IMR-90 (cell line): ENCODE results near the gene PTPN7. TPM values are rescaled to one million over a fixed set of nuclear protein-coding genes. Genes with fewer than 3 reads are reported as not detected.

Experiments
- ATAC-seq: fragments of 200-7000 bp; cut with Tn5 transposase; 2 replicates; pipeline ENCODE4 v1.9.1; 2020; ENCODE audit warnings: low read depth, mild to moderate bottlenecking, moderate library complexity
- BruUV-seq: library from RNA; stranded (reverse); fragments of 400-500 nt; replicated peaks from 2 replicates; lab custom pipeline; 2021; lab: Mats Ljungman, UMichigan
- CTCF ChIA-PET: fragments of 300-600 bp; formaldehyde crosslinking; extraction: SDS; loops from one replicate; lab custom pipeline; 2021; ENCODE audit warnings: antibody characterized with exemption; lab: Yijun Ruan, JAX
- POLR2A ChIA-PET: fragments of 300-600 bp; sonication (Branson Sonifier 250); formaldehyde crosslinking; loops from one replicate; lab custom pipeline; 2022; ENCODE audit warnings: antibody characterized with exemption; ENCODE audit not compliant: unreplicated experiment; lab: Charles Lee
- DNase-seq: peaks from one replicate; pipeline ENCODE4 v3.0.0; 2013
- H2AFZ ChIP-seq: replicated peaks from 2 replicates; pipeline ENCODE3; 2013; ENCODE audit warnings: low read length, mild to moderate bottlenecking; ENCODE audit not compliant: poor library complexity
- H2AK5ac ChIP-seq: 2 replicates; pipeline ENCODE4 v1.6.1; 2013; ENCODE audit warnings: low read depth, low read length, inconsistent platforms
- H2AK9ac ChIP-seq: replicated peaks from 2 replicates; pipeline ENCODE3; 2013; ENCODE audit warnings: mild to moderate bottlenecking, low read depth, low read length, moderate library complexity; ENCODE audit not compliant: poor library complexity
- H2BK120ac ChIP-seq: 2 replicates; pipeline ENCODE4 v1.6.1; 2013; ENCODE audit warnings: low read depth, low read length, inconsistent platforms
- H2BK15ac ChIP-seq: 3 replicates; pipeline ENCODE4 v1.6.1; 2013; ENCODE audit warnings: low read depth, low read length, inconsistent platforms
- H2BK20ac ChIP-seq: 2 replicates; pipeline ENCODE4 v1.6.1; 2013; ENCODE audit warnings: low read depth, mild to moderate bottlenecking, inconsistent platforms, low read length, moderate library complexity
- H2BK5ac ChIP-seq: 2 replicates; pipeline ENCODE4 v1.6.1; 2013; ENCODE audit warnings: mild to moderate bottlenecking, low read depth, low read length, inconsistent platforms; ENCODE audit not compliant: poor library complexity, severe bottlenecking
- H3K14ac ChIP-seq: replicated peaks from 2 replicates; pipeline ENCODE4 v1.6.1; 2013; ENCODE audit warnings: low read depth, low read length, inconsistent platforms
- H3K18ac ChIP-seq: 2 replicates; pipeline ENCODE4 v1.6.1; 2013; ENCODE audit warnings: low read depth, low read length, control low read depth
- H3K23ac ChIP-seq: 2 replicates; pipeline ENCODE4 v1.6.1; 2013; ENCODE audit warnings: low read depth, low read length, inconsistent platforms
- H3K27ac ChIP-seq: 2 replicates; pipeline ENCODE4 v1.5.1; 2013; ENCODE audit warnings: mild to moderate bottlenecking, control low read depth, low read length; ENCODE audit not compliant: insufficient read depth
- H3K27me3 ChIP-seq: 2 replicates; pipeline ENCODE4 v1.6.1; 2013; ENCODE audit warnings: low read length; ENCODE audit not compliant: control insufficient read depth, insufficient read depth
- H3K36me3 ChIP-seq: 2 replicates; pipeline ENCODE4 v1.6.1; 2013; ENCODE audit warnings: low read length, mixed read lengths; ENCODE audit not compliant: control insufficient read depth, insufficient read depth
- H3K4ac ChIP-seq: 2 replicates; pipeline ENCODE4 v1.6.1; 2013; ENCODE audit warnings: low read depth, low read length, inconsistent platforms
- H3K4me1 ChIP-seq: 2 replicates; pipeline ENCODE4 v1.6.1; 2013; ENCODE audit warnings: low read length, mixed read lengths; ENCODE audit not compliant: control insufficient read depth, insufficient read depth
- H3K4me2 ChIP-seq: 2 replicates; pipeline ENCODE4 v1.6.1; 2013; ENCODE audit warnings: low read depth, mild to moderate bottlenecking, control low read depth, low read length, moderate library complexity
- H3K4me3 ChIP-seq: 2 replicates; pipeline ENCODE4 v1.5.1; 2013; ENCODE audit warnings: low read depth, mild to moderate bottlenecking, control low read depth, low read length, moderate library complexity; ENCODE audit not compliant: insufficient read depth
- H3K56ac ChIP-seq: 2 replicates; pipeline ENCODE4 v1.6.1; 2013; ENCODE audit warnings: low read length, inconsistent platforms; ENCODE audit not compliant: insufficient read depth; ENCODE audit errors: extremely low read depth
- H3K79me1 ChIP-seq, 2 experiments: 2 replicates each; pipeline ENCODE4 v1.6.1; 2013; ENCODE audit warnings: low read length in 2 of 2, inconsistent platforms in 1 of 2, low read depth in 1 of 2
- H3K9ac ChIP-seq: 2 replicates; pipeline ENCODE4 v1.6.1; 2013; ENCODE audit warnings: low read depth, low read length, control low read depth
- H3K9me1 ChIP-seq: 2 replicates; pipeline ENCODE4 v1.6.1; 2013; ENCODE audit warnings: low read length, inconsistent platforms; ENCODE audit not compliant: insufficient read depth
- H3K9me3 ChIP-seq: 2 replicates; pipeline ENCODE4 v1.6.1; 2013; ENCODE audit warnings: low read length; ENCODE audit not compliant: control insufficient read depth, insufficient read depth
- H4K20me1 ChIP-seq: 2 replicates; pipeline ENCODE4 v1.6.1; 2013; ENCODE audit warnings: low read length, inconsistent platforms; ENCODE audit not compliant: insufficient read depth
- H4K5ac ChIP-seq: 2 replicates; pipeline ENCODE4 v1.6.1; 2013; ENCODE audit warnings: mild to moderate bottlenecking, low read depth, low read length, control low read depth
- H4K8ac ChIP-seq, 2 experiments: 2 replicates each; pipeline ENCODE4 v1.6.1; 2013; ENCODE audit warnings: low read depth in 2 of 2, low read length in 2 of 2, control low read depth in 1 of 2, inconsistent platforms in 1 of 2
- H4K91ac ChIP-seq: 2 replicates; pipeline ENCODE4 v1.6.1; 2013; ENCODE audit warnings: low read depth, low read length, inconsistent platforms; ENCODE audit not compliant: insufficient read depth
- BHLHE40 ChIP-seq: fragments of 150-350 bp; IDR thresholded peaks from 2 replicates; pipeline ENCODE4 v1.6.1; 2016; ENCODE audit warnings: mild to moderate bottlenecking, low read depth, low read length
- ELK1 ChIP-seq: fragments of 150-350 bp; IDR thresholded peaks from 2 replicates; pipeline ENCODE4 v1.6.1; 2016; ENCODE audit warnings: low read depth, mild to moderate bottlenecking, low read length, moderate library complexity, borderline replicate concordance
- RCOR1 ChIP-seq: IDR thresholded peaks from 2 replicates; pipeline ENCODE4 v1.6.1; 2012; ENCODE audit warnings: mild to moderate bottlenecking, low read length, improper control_type of control experiment; ENCODE audit not compliant: insufficient replicate concordance
- USF2 ChIP-seq: fragments of 150-350 bp; IDR thresholded peaks from 2 replicates; pipeline ENCODE4 v1.6.1; 2017; ENCODE audit warnings: mild to moderate bottlenecking, antibody characterized with exemption, low read length, low read depth
- WGBS, 2 experiments: methylation state at CpG; one replicate each; pipeline versions ENCODE4 v1.1.5 to v1.1.7; 2013; ENCODE audit warnings: missing lambda C conversion rate in 2 of 2; ENCODE audit not compliant: insufficient read length in 1 of 2; ENCODE audit errors: extremely low coverage in 2 of 2; 5-methylcytosine and 5-hydroxymethylcytosine counted together
- dilution Hi-C: fragments of 300-500 bp; cut with HindIII; formaldehyde crosslinking; loops from one replicate; pipeline ENCODE4 v1.14.3; 2018; ENCODE audit warnings: low sequenced_read_pairs; ENCODE audit not compliant: unreplicated experiment
- in situ Hi-C: fragments of 300-500 bp; cut with MboI; formaldehyde crosslinking; loops from 3 replicates; pipeline ENCODE4 v1.14.3; 2019; ENCODE audit warnings: low sequenced_read_pairs, inconsistent platforms, mixed read lengths
- intact Hi-C: fragments of 100-400 bp; cut with micrococcal nuclease; formaldehyde crosslinking; loops from 2 replicates; pipeline ENCODE4 v1.10.0; 2022
- polyA plus RNA-seq, 3 experiments: library from polyadenylated mRNA; depleted of rRNA; stranded (reverse); fragments of >200 nt; gene quantifications; 2 replicates each; pipeline ENCODE4 v1.2.3, GENCODE V29; 2012; ENCODE audit warnings: low replicate concordance in 1 of 3
- total RNA-seq: library from RNA; depleted of rRNA; stranded (reverse); fragments of >200 nt; gene quantifications from 2 replicates; pipeline ENCODE4 v1.2.3, GENCODE V29; 2012

PTPN7 gene
- total and polyA plus RNA-seq, 2 of the 4 experiments (the other 2 are of a cell fraction), result 0.05 TPM; not detected in 1

GRCh38 chr1:202123336-202123813 lies 37.0 kb downstream of the PTPN7 start:
- H3K79me1 ChIP-seq, result no peaks in the 10 kb centered on the region
- no peak overlapping the region for H3K23ac ChIP-seq
- no peak overlapping the region for H3K14ac ChIP-seq
- H3K4ac ChIP-seq, result no peak overlapping the region
- H3K36me3 ChIP-seq, result no peaks in the 10 kb centered on the region
- H3K56ac ChIP-seq, result no peak overlapping the region
- peaks cover 24% of the 10 kb centered on the region for H3K27me3 ChIP-seq
- H2BK120ac ChIP-seq, result no peak overlapping the region
- in situ Hi-C loops (loop anchor here (10.0 kb wide), 1 partner anchor 229 kb away; no protein-coding TSS in a partner anchor), dilution Hi-C loops (no loop called here), intact Hi-C loops (no loop called here)
- no peak overlapping the region for H4K8ac ChIP-seq
- H3K18ac ChIP-seq, result no peak overlapping the region
- H4K20me1 ChIP-seq, result no peaks in the 10 kb centered on the region
- POLR2A ChIA-PET, result interaction anchor here (0.6 kb wide), 1 partner anchor 107 kb away, joined by 3 read pairs; no protein-coding TSS in a partner anchor
- no TSS peak for BruUV-seq
- no peak overlapping the region for H2BK15ac ChIP-seq
- no peaks in the 10 kb centered on the region for H3K4me1 ChIP-seq
- H3K9me1 ChIP-seq, result no peaks in the 10 kb centered on the region
- TF ChIP-seq BHLHE40 (no peak), USF2 (no peak), RCOR1 (no peak), ELK1 (no peak)
- DNase-seq (no peak), ATAC-seq (no peak)
- no peak overlapping the region for H2BK5ac ChIP-seq
- H3K4me3 ChIP-seq, result no peak overlapping the region
- no peak overlapping the region for H2AK5ac ChIP-seq
- no peaks in the 10 kb centered on the region for H3K9me3 ChIP-seq
- H2AFZ ChIP-seq, result no peak overlapping the region
- no peak overlapping the region for H4K5ac ChIP-seq
- no peak overlapping the region for H3K9ac ChIP-seq
- no peak overlapping the region for H2AK9ac ChIP-seq
- H3K27ac ChIP-seq, result no peak overlapping the region
- 100% methylated on average over 2 of the region's 10 CpGs; no CpG with 5 or more reads in 1 of the 2 experiments for WGBS, 2 experiments
- H3K4me2 ChIP-seq, result no peak overlapping the region
- CTCF ChIA-PET, result interaction anchor here (0.6 to 1.6 kb wide), 2 partner anchors 12 to 121 kb away, joined by 4 to 5 read pairs; no protein-coding TSS in a partner anchor
- H4K91ac ChIP-seq, result no peak overlapping the region
- H2BK20ac ChIP-seq, result no peak overlapping the region
